ENCODE measurements around the gene SLC12A5. TPM values are rescaled to one million over a fixed set of nuclear protein-coding genes. Genes with fewer than 3 reads are reported as not detected.
A peak's percentile ranks its signal among the peaks of the same experiment; 100 is the strongest.

SLC12A5 gene
- total and polyA plus RNA-seq, 2 of the 4 experiments (the other 2 are of a cell fraction), result 2.2 TPM; not detected in 1

- Histone ChIP-seq H3K4me1 (ENCODE audit: control insufficient read depth, insufficient read depth, low read length) (no peaks in the 10 kb centered on the region), H3K9me1 (ENCODE audit: insufficient read depth, low read length) (no peaks in the 10 kb centered on the region), H3K79me1 (ENCODE audit: low read depth in 1 of 2, low read length in 2 of 2) (no peaks in the 10 kb centered on the region), H2AK5ac (ENCODE audit: low read depth, low read length) (no peak overlapping the region), H4K20me1 (ENCODE audit: insufficient read depth, low read length) (no peaks in the 10 kb centered on the region; the same call in 1 of the 2 replicates), H3K18ac (ENCODE audit: low read depth, low read length) (no peak overlapping the region), H3K4me2 (ENCODE audit: low read depth, low read length) (no peak overlapping the region; the same call in 1 of the 2 replicates), H3K36me3 (ENCODE audit: control insufficient read depth, insufficient read depth, low read length) (no peaks in the 10 kb centered on the region), H3K27me3 (ENCODE audit: control insufficient read depth, insufficient read depth, low read length) (peaks cover 69% of the 10 kb centered on the region), H3K56ac (ENCODE audit: extremely low read depth, insufficient read depth, low read length) (no peak overlapping the region), H2BK5ac (ENCODE audit: low read depth, low read length, poor library complexity, severe bottlenecking) (no peak overlapping the region), H4K91ac (ENCODE audit: insufficient read depth, low read depth, low read length) (no peak overlapping the region), H2BK15ac (ENCODE audit: low read depth, low read length) (no peak overlapping the region), H2BK20ac (ENCODE audit: low read depth, low read length) (no peak overlapping the region), H3K14ac (replicated peaks; ENCODE audit: low read depth, low read length) (no peak overlapping the region), H3K23ac (ENCODE audit: low read depth, low read length) (no peak overlapping the region), H3K4ac (ENCODE audit: low read depth, low read length) (no peak overlapping the region), H3K4me3 (ENCODE audit: insufficient read depth, low read depth, low read length) (no peak overlapping the region), H3K27ac (ENCODE audit: insufficient read depth, low read length) (no peak overlapping the region), H2AFZ (replicated peaks; ENCODE audit: low read length, poor library complexity) (peak overlapping the region; percentile 82), H3K9ac (ENCODE audit: low read depth, low read length) (no peak overlapping the region), H4K5ac (ENCODE audit: low read depth, low read length) (no peak overlapping the region), H4K8ac (ENCODE audit: low read depth in 2 of 2, low read length in 2 of 2) (no peak overlapping the region), H2BK120ac (ENCODE audit: low read depth, low read length) (no peak overlapping the region), H2AK9ac (replicated peaks; ENCODE audit: low read depth, low read length, poor library complexity) (no peak overlapping the region), H3K9me3 (ENCODE audit: control insufficient read depth, insufficient read depth, low read length) (peaks cover 14% of the 10 kb centered on the region)
- DNase-seq (no peak), ATAC-seq (ENCODE audit: low read depth) (no peak)
- in situ Hi-C loops (cut with MboI; ENCODE audit: low sequenced_read_pairs) (no loop called here), intact Hi-C loops (cut with micrococcal nuclease) (loop anchor here (10.0 kb wide), 1 partner anchor 469 kb away; the partner anchor contains the start of gene EPPIN), dilution Hi-C loops (cut with HindIII; ENCODE audit: low sequenced_read_pairs, unreplicated experiment) (no loop called here)
- no CpG with 5 or more reads among the region's 29 CpGs for WGBS, 2 experiments (ENCODE audit: extremely low coverage in 2 of 2, insufficient read length in 1 of 2)
- no peak for TF ChIP-seq BHLHE40 (IDR thresholded peaks at IDR 0.05; ENCODE audit: low read depth, low read length)
- TF ChIP-seq CHD1 (IDR thresholded peaks at IDR 0.05; ENCODE audit: low read depth, low read length), result no peak
- no peak for TF ChIP-seq CEBPB (IDR thresholded peaks at IDR 0.05; ENCODE audit: low read depth, low read length)
- no peak for TF ChIP-seq RCOR1 (IDR thresholded peaks at IDR 0.05; ENCODE audit: insufficient replicate concordance, low read length)
- no peak for TF ChIP-seq RAD21 (IDR thresholded peaks at IDR 0.05; ENCODE audit: low read length)
- TF ChIP-seq MAZ (IDR thresholded peaks at IDR 0.05; ENCODE audit: borderline replicate concordance, low read depth, low read length), result no peak
- no peak for TF ChIP-seq POLR2A (IDR thresholded peaks at IDR 0.05; ENCODE audit: low read depth, low read length)
- TF ChIP-seq NFE2L2 (IDR thresholded peaks at IDR 0.05; ENCODE audit: low read depth, low read length), result no peak
- TF ChIP-seq MAFK (IDR thresholded peaks at IDR 0.05; ENCODE audit: low read depth, low read length), result no peak
- no peak for TF ChIP-seq MXI1 (IDR thresholded peaks at IDR 0.05; ENCODE audit: borderline replicate concordance, low read depth, low read length)
- TF ChIP-seq, protein P1, sequence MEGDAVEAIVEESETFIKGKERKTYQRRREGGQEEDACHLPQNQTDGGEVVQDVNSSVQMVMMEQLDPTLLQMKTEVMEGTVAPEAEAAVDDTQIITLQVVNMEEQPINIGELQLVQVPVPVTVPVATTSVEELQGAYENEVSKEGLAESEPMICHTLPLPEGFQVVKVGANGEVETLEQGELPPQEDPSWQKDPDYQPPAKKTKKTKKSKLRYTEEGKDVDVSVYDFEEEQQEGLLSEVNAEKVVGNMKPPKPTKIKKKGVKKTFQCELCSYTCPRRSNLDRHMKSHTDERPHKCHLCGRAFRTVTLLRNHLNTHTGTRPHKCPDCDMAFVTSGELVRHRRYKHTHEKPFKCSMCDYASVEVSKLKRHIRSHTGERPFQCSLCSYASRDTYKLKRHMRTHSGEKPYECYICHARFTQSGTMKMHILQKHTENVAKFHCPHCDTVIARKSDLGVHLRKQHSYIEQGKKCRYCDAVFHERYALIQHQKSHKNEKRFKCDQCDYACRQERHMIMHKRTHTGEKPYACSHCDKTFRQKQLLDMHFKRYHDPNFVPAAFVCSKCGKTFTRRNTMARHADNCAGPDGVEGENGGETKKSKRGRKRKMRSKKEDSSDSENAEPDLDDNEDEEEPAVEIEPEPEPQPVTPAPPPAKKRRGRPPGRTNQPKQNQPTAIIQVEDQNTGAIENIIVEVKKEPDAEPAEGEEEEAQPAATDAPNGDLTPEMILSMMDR (conservative IDR thresholded peaks at IDR 0.05; ENCODE audit: low read depth, low read length), result no peak
- no TSS peak for BruUV-seq (replicated peaks)
- CTCF ChIA-PET, result interaction anchor here (0.8 to 1.7 kb wide), 2 partner anchors 8 to 121 kb away, joined by 4 to 5 read pairs; no protein-coding TSS in a partner anchor
- POLR2A ChIA-PET (ENCODE audit: unreplicated experiment), result no interaction called here
Measured at GRCh38 chr20:46013322-46013828, 15.6 kb upstream of the SLC12A5 start.
